HepG2 (cell line): ENCODE measurements around the gene KIF21B.

Experiments used
- RBAK ChIP-seq: sonication (generic); formaldehyde crosslinking; IDR thresholded peaks from 2 replicates; pipeline ENCODE4 v1.5.1; 2020; ENCODE audit warnings: mild to moderate bottlenecking, missing genetic modification reagents
- ZNF670 ChIP-seq: sonication (generic); formaldehyde crosslinking; IDR thresholded peaks from 2 replicates; pipeline ENCODE4 v1.8.0; 2022; ENCODE audit warnings: mild to moderate bottlenecking, missing genetic modification reagents, borderline replicate concordance

GRCh38 chr1:201019321-201019977 is 4.1 kb downstream of the KIF21B start:
- TF ChIP-seq RBAK (CRISPR knock-in tag) (no peak), ZNF670 (CRISPR knock-in tag) (no peak)
